ENCODE data around the gene CHRD. TPM values are rescaled to one million over a fixed set of nuclear protein-coding genes. Genes with fewer than 3 reads are reported as not detected.
A peak's percentile ranks its signal among the peaks of the same experiment; 100 is the strongest.

CHRD gene
- total and polyA plus RNA-seq, 8 donors, result 5.2 to 27.2 (median 7.0) TPM

GRCh38 chr3:184381261-184382224, 1.7 kb downstream of the CHRD start:
- H3K4me1 ChIP-seq, result peaks cover 23 to 45% (median 37%) of the 10 kb centered on the region in 4 donors
- intact Hi-C loops (cut with DNase I; ENCODE audit: low total_unique reads), result no loop called here
- 9 to 22% (median 14%) methylated on average over 27 to 55 of the region's 55 CpGs for WGBS, 5 donors
- H3K4me3 ChIP-seq, result peak overlapping the region; percentile 57 to 62 (median 60)
- H3K9me3 ChIP-seq, result no peaks in the 10 kb centered on the region
- DNase-seq, result peak in 1 of 2 donors; percentile 61
- peak overlapping the region in 4 of 5 donors; percentile 3 to 79 (median 66) for H3K27ac ChIP-seq
- TF ChIP-seq POLR2AphosphoS5 (IDR thresholded peaks at IDR 0.05), result no peak
- no peak for TF ChIP-seq EP300 (IDR thresholded peaks at IDR 0.05)
- TF ChIP-seq CTCF (IDR thresholded peaks at IDR 0.05), result no peak
- TF ChIP-seq POLR2A (IDR thresholded peaks at IDR 0.05), result no peak
- H3K36me3 ChIP-seq, result peaks cover 0 to 20% (median 11%) of the 10 kb centered on the region in 4 donors
- peaks cover 0 to 72% (median 32%) of the 10 kb centered on the region in 3 donors for H3K27me3 ChIP-seq

GRCh38 chr3:184382326-184383032, 2.6 kb downstream of the CHRD start:
- no peak for DNase-seq
- H3K4me1 ChIP-seq, result peaks cover 20 to 40% (median 34%) of the 10 kb centered on the region in 4 donors
- no peak overlapping the region for H3K4me3 ChIP-seq
- H3K36me3 ChIP-seq, result peaks cover 0 to 30% (median 18%) of the 10 kb centered on the region in 4 donors
- WGBS, 5 donors, result 88 to 94% (median 90%) methylated on average over 12 to 16 of the region's 16 CpGs
- TF ChIP-seq POLR2A (IDR thresholded peaks at IDR 0.05) (no peak), EP300 (IDR thresholded peaks at IDR 0.05) (no peak)
- intact Hi-C loops (cut with DNase I; ENCODE audit: low total_unique reads), result no loop called here
- no peak overlapping the region for H3K27ac ChIP-seq
- peaks cover 0 to 66% (median 32%) of the 10 kb centered on the region in 3 donors for H3K27me3 ChIP-seq
- H3K9me3 ChIP-seq, result no peaks in the 10 kb centered on the region

GRCh38 chr3:184383033-184383740, 3.3 kb downstream of the CHRD start:
- peaks cover 0 to 59% (median 32%) of the 10 kb centered on the region in 3 donors for H3K27me3 ChIP-seq
- peaks cover 14 to 33% (median 27%) of the 10 kb centered on the region in 4 donors for H3K4me1 ChIP-seq
- H3K9me3 ChIP-seq, result no peaks in the 10 kb centered on the region
- no peak overlapping the region for H3K4me3 ChIP-seq
- no peak overlapping the region for H3K27ac ChIP-seq
- no peak for TF ChIP-seq EP300 (IDR thresholded peaks at IDR 0.05)
- TF ChIP-seq POLR2AphosphoS5 (IDR thresholded peaks at IDR 0.05), result no peak
- TF ChIP-seq POLR2A (IDR thresholded peaks at IDR 0.05), result no peak
- DNase-seq, result no peak
- intact Hi-C loops (cut with DNase I; ENCODE audit: low total_unique reads), result no loop called here
- 84 to 91% (median 89%) methylated on average over 15 of the region's 15 CpGs for WGBS, 5 donors
- peaks cover 0 to 33% (median 21%) of the 10 kb centered on the region in 4 donors for H3K36me3 ChIP-seq

GRCh38 chr3:184384342-184384741, 4.5 kb downstream of the CHRD start:
- Histone ChIP-seq H3K27me3 (peaks cover 0 to 47% (median 26%) of the 10 kb centered on the region in 3 donors), H3K4me1 (peaks cover 14 to 21% (median 18%) of the 10 kb centered on the region in 4 donors), H3K4me3 (no peak overlapping the region), H3K27ac (no peak overlapping the region), H3K36me3 (peaks cover 0 to 44% (median 22%) of the 10 kb centered on the region in 4 donors), H3K9me3 (no peaks in the 10 kb centered on the region)
- no peak for TF ChIP-seq CTCF (IDR thresholded peaks at IDR 0.05)
- intact Hi-C loops (cut with DNase I; ENCODE audit: low total_unique reads), result no loop called here
- no peak for DNase-seq
- WGBS, 5 donors, result 78 to 89% (median 83%) methylated on average over 8 to 9 of the region's 9 CpGs

Measured in stomach (tissue), 9 donors.